Muscle layer of duodenum (tissue), 2 donors: Measurements from ENCODE around the gene EPS8.

Source experiments
- H3K27ac ChIP-seq: one replicate; pipeline ENCODE4 v1.7.0; 2013; ENCODE audit warnings: mild to moderate bottlenecking, low read length
- H3K27me3 ChIP-seq: one replicate; pipeline ENCODE4 v1.7.0; 2013; ENCODE audit warnings: low read depth, mild to moderate bottlenecking, control low read depth, low read length
- H3K36me3 ChIP-seq, 2 donors: one replicate each; pipeline ENCODE4 v1.7.0; 2013; ENCODE audit warnings: low read length in 2 of 2, control low read depth in 1 of 2, mild to moderate bottlenecking in 1 of 2; ENCODE audit not compliant: insufficient read depth in 2 of 2, control insufficient read depth in 1 of 2
- H3K4me1 ChIP-seq, 2 donors: one replicate each; pipeline ENCODE4 v1.7.0; 2013; ENCODE audit warnings: low read length in 2 of 2, mild to moderate bottlenecking in 2 of 2, control low read depth in 1 of 2, moderate library complexity in 1 of 2; ENCODE audit not compliant: insufficient read depth in 2 of 2, control insufficient read depth in 1 of 2
- H3K4me3 ChIP-seq, 2 donors: one replicate each; pipeline ENCODE4 v1.7.0; 2013; ENCODE audit warnings: low read length in 2 of 2, low read depth in 1 of 2, mild to moderate bottlenecking in 1 of 2
- H3K9me3 ChIP-seq, 2 donors: one replicate each; pipeline ENCODE4 v1.7.0; 2013; ENCODE audit warnings: low read length in 2 of 2, control low read depth in 1 of 2, mild to moderate bottlenecking in 1 of 2; ENCODE audit not compliant: control insufficient read depth in 1 of 2
- donor health status: healthy.

EPS8 gene

GRCh38 chr12:15819644-15820437, 30.7 kb upstream of the EPS8 start:
- Histone ChIP-seq H3K9me3 (peaks cover 5 to 7% of the 10 kb centered on the region in 2 donors), H3K4me3 (no peak overlapping the region), H3K27ac (no peak overlapping the region), H3K27me3 (no peaks in the 10 kb centered on the region), H3K36me3 (no peaks in the 10 kb centered on the region), H3K4me1 (no peaks in the 10 kb centered on the region)

GRCh38 chr12:15818418-15818817, 29.2 kb upstream of the EPS8 start:
- H3K9me3 ChIP-seq: peaks cover 5 to 7% of the 10 kb centered on the region in 2 donors
- no peak overlapping the region for H3K4me3 ChIP-seq
- H3K36me3 ChIP-seq: no peaks in the 10 kb centered on the region
- no peak overlapping the region for H3K27ac ChIP-seq
- no peaks in the 10 kb centered on the region for H3K4me1 ChIP-seq
- no peaks in the 10 kb centered on the region for H3K27me3 ChIP-seq

- Histone ChIP-seq H3K36me3 (no peaks in the 10 kb centered on the region), H3K4me3 (no peak overlapping the region), H3K9me3 (peaks cover 5 to 7% of the 10 kb centered on the region in 2 donors), H3K27me3 (no peaks in the 10 kb centered on the region), H3K4me1 (no peaks in the 10 kb centered on the region), H3K27ac (no peak overlapping the region)
Observed at GRCh38 chr12:15815730-15816129, 26.5 kb upstream of the EPS8 start.

GRCh38 chr12:15811214-15812127, 22.3 kb upstream of the EPS8 start:
- Histone ChIP-seq H3K27me3 (no peaks in the 10 kb centered on the region), H3K27ac (no peak overlapping the region), H3K36me3 (no peaks in the 10 kb centered on the region), H3K4me3 (no peak overlapping the region), H3K9me3 (no peaks in the 10 kb centered on the region), H3K4me1 (peaks cover 3% of the 10 kb centered on the region in 2 donors)

- H3K9me3 ChIP-seq: no peaks in the 10 kb centered on the region
- H3K27ac ChIP-seq: no peak overlapping the region
- H3K4me1 ChIP-seq: peaks cover 3% of the 10 kb centered on the region in 2 donors
- H3K4me3 ChIP-seq: no peak overlapping the region
- no peaks in the 10 kb centered on the region for H3K27me3 ChIP-seq
- no peaks in the 10 kb centered on the region for H3K36me3 ChIP-seq
Observed at GRCh38 chr12:15808652-15809051, 19.5 kb upstream of the EPS8 start.

- no peaks in the 10 kb centered on the region for H3K9me3 ChIP-seq
- no peaks in the 10 kb centered on the region for H3K36me3 ChIP-seq
- H3K4me1 ChIP-seq: peaks cover 3% of the 10 kb centered on the region in 2 donors
- H3K4me3 ChIP-seq: no peak overlapping the region
- no peak overlapping the region for H3K27ac ChIP-seq
- no peaks in the 10 kb centered on the region for H3K27me3 ChIP-seq
Observed at GRCh38 chr12:15808250-15808649, 19.1 kb upstream of the EPS8 start.

GRCh38 chr12:15806826-15807225, 17.6 kb upstream of the EPS8 start:
- Histone ChIP-seq H3K9me3 (no peaks in the 10 kb centered on the region), H3K4me3 (no peak overlapping the region), H3K4me1 (peaks cover 3% of the 10 kb centered on the region in 2 donors), H3K27ac (no peak overlapping the region), H3K36me3 (no peaks in the 10 kb centered on the region), H3K27me3 (no peaks in the 10 kb centered on the region)

- H3K9me3 ChIP-seq: no peaks in the 10 kb centered on the region
- no peaks in the 10 kb centered on the region for H3K4me1 ChIP-seq
- H3K27me3 ChIP-seq: no peaks in the 10 kb centered on the region
- no peak overlapping the region for H3K4me3 ChIP-seq
- H3K27ac ChIP-seq: no peak overlapping the region
- H3K36me3 ChIP-seq: no peaks in the 10 kb centered on the region
Observed at GRCh38 chr12:15801770-15802744, 12.9 kb upstream of the EPS8 start.

- H3K36me3 ChIP-seq: no peaks in the 10 kb centered on the region
- H3K4me3 ChIP-seq: no peak overlapping the region
- no peaks in the 10 kb centered on the region for H3K9me3 ChIP-seq
- H3K27me3 ChIP-seq: no peaks in the 10 kb centered on the region
- no peaks in the 10 kb centered on the region for H3K4me1 ChIP-seq
- no peak overlapping the region for H3K27ac ChIP-seq
Observed at GRCh38 chr12:15800278-15800677, 11.1 kb upstream of the EPS8 start.

- H3K4me3 ChIP-seq: no peak overlapping the region
Observed at GRCh38 chr12:15797818-15798217, 8.6 kb upstream of the EPS8 start.

More at GRCh38 chr12:15797818-15798217, 8.6 kb upstream of the EPS8 start:
- no peak overlapping the region for H3K27ac ChIP-seq
- H3K36me3 ChIP-seq: no peaks in the 10 kb centered on the region
- H3K27me3 ChIP-seq: no peaks in the 10 kb centered on the region
- H3K4me1 ChIP-seq: no peaks in the 10 kb centered on the region
- H3K9me3 ChIP-seq: no peaks in the 10 kb centered on the region
